WERI-Rb-1 (cell line): ENCODE results near the gene GNB3.
A peak's percentile ranks its signal among the peaks of the same experiment; 100 is the strongest.

Experiments used
- DNase-seq: peaks from one replicate; pipeline ENCODE4 v3.0.0-alpha.2; 2020
- H3K27ac ChIP-seq: fragments of 250-450 bp; sonication (Bioruptor Pico); 2 replicates; pipeline ENCODE4 v1.5.1; 2020; ENCODE audit warnings: mild to moderate bottlenecking, moderate library complexity
- H3K27me3 ChIP-seq: fragments of 250-450 bp; sonication (Bioruptor Pico); 2 replicates; pipeline ENCODE4 v1.5.1; 2021; ENCODE audit warnings: mild to moderate bottlenecking, low read depth, moderate library complexity; ENCODE audit not compliant: insufficient read depth, severe bottlenecking
- H3K36me3 ChIP-seq: fragments of 250-450 bp; sonication (Bioruptor Pico); 2 replicates; pipeline ENCODE4 v1.5.1; 2020; ENCODE audit warnings: mild to moderate bottlenecking, moderate library complexity
- H3K4me3 ChIP-seq: 2 replicates; pipeline ENCODE4 v1.5.1; 2011; ENCODE audit warnings: low read depth, mild to moderate bottlenecking, control low read depth, low read length
- H3K9me3 ChIP-seq: fragments of 250-450 bp; sonication (Bioruptor Pico); 2 replicates; pipeline ENCODE4 v1.5.1; 2021; ENCODE audit warnings: mild to moderate bottlenecking, moderate library complexity; ENCODE audit not compliant: severe bottlenecking
- CTCF ChIP-seq: IDR thresholded peaks from 2 replicates; pipeline ENCODE4 v1.5.1; 2011; ENCODE audit warnings: low read depth, mild to moderate bottlenecking, control low read depth, inconsistent platforms, low read length

Gene GNB3

GRCh38 chr12:6827982-6828780 lies 12.5 kb upstream of the GNB3 start, which contains the start of gene P3H3:
TSS of gene P3H3 (plus strand) at chr12:6828407. CDS start at chr12:6828441, 34 bp downstream.
- Histone ChIP-seq H3K27ac (peak within 1 kb of the TSS; percentile 91), H3K27me3 (no peaks in the 10 kb centered on the region), H3K4me3 (peak within 1 kb of the TSS; percentile 67), H3K9me3 (no peaks in the 10 kb centered on the region), H3K36me3 (peaks cover 56% of the 10 kb centered on the region)
- peak; percentile 49 for DNase-seq
- 0 out of 2 replicates have a peak, but pooled peaks have one; percentile 4 for TF ChIP-seq CTCF

GRCh38 chr12:6828781-6829535 lies 11.8 kb upstream of the GNB3 start:
- no peaks in the 10 kb centered on the region for H3K27me3 ChIP-seq

GRCh38 chr12:6829536-6830220 lies 11.0 kb upstream of the GNB3 start:
- Histone ChIP-seq H3K36me3 (peaks cover 67% of the 10 kb centered on the region), H3K27me3 (no peaks in the 10 kb centered on the region), H3K4me3 (peak overlapping the region; percentile 67), H3K9me3 (no peaks in the 10 kb centered on the region), H3K27ac (peak overlapping the region; percentile 91)
- TF ChIP-seq CTCF, result peak; percentile 18; the same call in 1 of the 2 replicates
- peak; percentile 71 for DNase-seq

More at GRCh38 chr12:6828781-6829535, 11.8 kb upstream of the GNB3 start:
- TF ChIP-seq CTCF, result no peak
- Histone ChIP-seq H3K27ac (peak overlapping the region; percentile 91), H3K4me3 (peak overlapping the region; percentile 67), H3K36me3 (peaks cover 64% of the 10 kb centered on the region), H3K9me3 (no peaks in the 10 kb centered on the region)
- peak; percentile 52 for DNase-seq

GRCh38 chr12:6830286-6830890 lies 10.3 kb upstream of the GNB3 start:
- H3K9me3 ChIP-seq, result no peaks in the 10 kb centered on the region
- peak overlapping the region; percentile 91 for H3K27ac ChIP-seq
- DNase-seq, result peak; percentile 35
- H3K36me3 ChIP-seq, result peaks cover 71% of the 10 kb centered on the region
- peak overlapping the region; percentile 67 for H3K4me3 ChIP-seq
- H3K27me3 ChIP-seq, result no peaks in the 10 kb centered on the region
- no peak for TF ChIP-seq CTCF

- H3K9me3 ChIP-seq, result no peaks in the 10 kb centered on the region
- H3K36me3 ChIP-seq, result peaks cover 74% of the 10 kb centered on the region
- no peaks in the 10 kb centered on the region for H3K27me3 ChIP-seq
- H3K4me3 ChIP-seq, result no peak overlapping the region
- peak overlapping the region; percentile 36; the same call in 1 of the 2 replicates for H3K27ac ChIP-seq
- no peak for DNase-seq
- TF ChIP-seq CTCF, result no peak
These were observed 9.7 kb upstream of the GNB3 start for GRCh38 chr12:6830999-6831398.
